Nephron progenitor cell (in vitro differentiated cells): Measurements from ENCODE around the gene FAM221A.

ENCODE experiments used
- DNase-seq: peaks from one replicate; pipeline ENCODE4 v3.0.0; 2021
- H3K27ac Mint-ChIP-seq: 2 replicates; pipeline ENCODE4 v1.8.0; 2021; ENCODE audit warnings: mild to moderate bottlenecking, moderate library complexity, mixed read lengths
- H3K27me3 Mint-ChIP-seq: 2 replicates; pipeline ENCODE4 v1.8.0; 2021; ENCODE audit warnings: mild to moderate bottlenecking, low read depth, mixed read lengths; ENCODE audit not compliant: poor library complexity
- H3K36me3 Mint-ChIP-seq: 2 replicates; pipeline ENCODE4 v1.8.0; 2021; ENCODE audit warnings: low read depth, mixed read lengths
- H3K4me1 Mint-ChIP-seq: 2 replicates; pipeline ENCODE4 v1.8.0; 2021; ENCODE audit warnings: mixed read lengths
- H3K4me3 Mint-ChIP-seq: 2 replicates; pipeline ENCODE4 v1.8.0; 2021; ENCODE audit warnings: mild to moderate bottlenecking, moderate library complexity, mixed read lengths
- H3K9me3 Mint-ChIP-seq: 2 replicates; pipeline ENCODE4 v1.8.0; 2021; ENCODE audit warnings: mild to moderate bottlenecking, moderate library complexity, mixed read lengths
- CTCF ChIP-seq: fragments of 200-600 bp; sonication (generic); IDR thresholded peaks from 2 replicates; pipeline ENCODE4 v1.5.0; 2021; ENCODE audit warnings: antibody characterized with exemption

The FAM221A gene

GRCh38 chr7:23751852-23752251, 71.9 kb downstream of the FAM221A start:
- no peak for TF ChIP-seq CTCF
- Mint-ChIP-seq H3K27ac (no peak overlapping the region), H3K4me3 (no peak overlapping the region), H3K27me3 (peaks cover 6% of the 10 kb centered on the region), H3K9me3 (peaks cover 36% of the 10 kb centered on the region), H3K36me3 (peaks cover 30% of the 10 kb centered on the region), H3K4me1 (no peaks in the 10 kb centered on the region)
- DNase-seq = no peak
